Nephron (organoid): ENCODE data around the gene DUSP3.

ENCODE experiments used
- H3K27ac Mint-ChIP-seq, 3 experiments: 2 replicates each; pipeline ENCODE4 v1.8.0; 2020; ENCODE audit warnings: mixed read lengths in 3 of 3, mild to moderate bottlenecking in 2 of 3, moderate library complexity in 1 of 3
- H3K27me3 Mint-ChIP-seq: 2 replicates; pipeline ENCODE4 v1.8.0; 2021; ENCODE audit warnings: low read depth, mild to moderate bottlenecking, moderate library complexity, mixed read lengths
- H3K36me3 Mint-ChIP-seq: 2 replicates; pipeline ENCODE4 v1.8.0; 2020; ENCODE audit warnings: low read depth, mixed read lengths
- H3K4me1 Mint-ChIP-seq: 2 replicates; pipeline ENCODE4 v1.8.0; 2020; ENCODE audit warnings: mixed read lengths
- H3K4me3 Mint-ChIP-seq, 3 experiments: 2 replicates each; pipeline ENCODE4 v1.8.0; 2020; ENCODE audit warnings: mild to moderate bottlenecking in 3 of 3, mixed read lengths in 3 of 3, moderate library complexity in 2 of 3
- H3K9me3 Mint-ChIP-seq: 2 replicates; pipeline ENCODE4 v1.8.0; 2020; ENCODE audit warnings: mixed read lengths
- CTCF ChIP-seq, 3 experiments: fragments of 200-600 bp; sonication (generic); IDR thresholded peaks; one replicate each; pipeline ENCODE4 v1.5.0; 2021; ENCODE audit warnings: antibody characterized with exemption in 3 of 3; ENCODE audit not compliant: unreplicated experiment in 3 of 3

The DUSP3 gene

GRCh38 chr17:43757171-43757660 lies 21.6 kb downstream of the DUSP3 start:
- no peak for TF ChIP-seq CTCF (IDR thresholded peaks at IDR 0.05; ENCODE audit: unreplicated experiment in 3 of 3)
- peaks cover 63% of the 10 kb centered on the region for H3K27me3 Mint-ChIP-seq
- peak overlapping the region in 2 of 3 experiments; percentile 79 to 83 for H3K4me3 Mint-ChIP-seq
- H3K9me3 Mint-ChIP-seq: no peaks in the 10 kb centered on the region
- peaks cover 3% of the 10 kb centered on the region for H3K36me3 Mint-ChIP-seq
- peaks cover 29% of the 10 kb centered on the region for H3K4me1 Mint-ChIP-seq
- peak overlapping the region in 1 of 3 experiments; percentile 67 for H3K27ac Mint-ChIP-seq

DNA sequence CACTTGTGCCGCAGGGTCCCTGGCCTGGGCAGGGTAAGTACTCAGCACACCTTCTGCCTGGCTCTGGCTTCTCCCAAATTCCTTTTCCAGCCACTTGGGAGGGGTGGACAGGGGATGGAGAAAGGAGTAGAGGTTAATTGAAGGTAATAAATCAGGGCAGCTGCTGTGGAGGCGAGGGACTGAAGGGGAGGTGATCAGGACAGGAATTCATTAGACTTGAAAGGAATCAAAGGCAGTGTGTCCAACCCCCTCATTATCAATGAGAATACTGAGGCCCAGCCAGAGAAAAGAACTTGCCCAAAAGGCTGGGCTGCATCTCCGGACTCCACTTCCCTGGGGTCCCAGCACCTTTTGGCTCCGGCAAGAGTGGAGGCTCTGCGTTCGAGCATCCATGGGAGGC lies 22.6 kb downstream of the DUSP3 start:
- Mint-ChIP-seq H3K27ac (peak overlapping the region in 2 of 3 experiments; percentile 75 to 77), H3K4me3 (peak overlapping the region; percentile 74 to 83 (median 79)), H3K4me1 (peaks cover 29% of the 10 kb centered on the region), H3K9me3 (no peaks in the 10 kb centered on the region), H3K27me3 (peaks cover 70% of the 10 kb centered on the region), H3K36me3 (peaks cover 3% of the 10 kb centered on the region)
- TF ChIP-seq CTCF (IDR thresholded peaks at IDR 0.05; ENCODE audit: unreplicated experiment in 3 of 3): no peak

- H3K27me3 Mint-ChIP-seq: peaks cover 76% of the 10 kb centered on the region
- H3K9me3 Mint-ChIP-seq: no peaks in the 10 kb centered on the region
- H3K27ac Mint-ChIP-seq: no peak overlapping the region
- H3K36me3 Mint-ChIP-seq: peaks cover 3% of the 10 kb centered on the region
- H3K4me1 Mint-ChIP-seq: peaks cover 29% of the 10 kb centered on the region
- TF ChIP-seq CTCF (IDR thresholded peaks at IDR 0.05; ENCODE audit: unreplicated experiment in 3 of 3): no peak
- peak overlapping the region; percentile 74 to 83 (median 79) for H3K4me3 Mint-ChIP-seq
Measured at GRCh38 chr17:43755389-43755875, 23.3 kb downstream of the DUSP3 start.

- H3K27ac Mint-ChIP-seq: no peak overlapping the region
- peaks cover 3% of the 10 kb centered on the region for H3K36me3 Mint-ChIP-seq
- peaks cover 24% of the 10 kb centered on the region for H3K4me1 Mint-ChIP-seq
- H3K4me3 Mint-ChIP-seq: no peak overlapping the region
- H3K9me3 Mint-ChIP-seq: no peaks in the 10 kb centered on the region
- TF ChIP-seq CTCF (IDR thresholded peaks at IDR 0.05; ENCODE audit: unreplicated experiment in 3 of 3): no peak
- peaks cover 71% of the 10 kb centered on the region for H3K27me3 Mint-ChIP-seq
Measured at GRCh38 chr17:43754947-43755346, 23.8 kb downstream of the DUSP3 start.

- no peak for TF ChIP-seq CTCF (IDR thresholded peaks at IDR 0.05; ENCODE audit: unreplicated experiment in 3 of 3)
- H3K4me3 Mint-ChIP-seq: peak overlapping the region in 2 of 3 experiments; percentile 19 to 43
- peaks cover 21% of the 10 kb centered on the region for H3K4me1 Mint-ChIP-seq
- peaks cover 67% of the 10 kb centered on the region for H3K27me3 Mint-ChIP-seq
- H3K9me3 Mint-ChIP-seq: no peaks in the 10 kb centered on the region
- H3K36me3 Mint-ChIP-seq: peaks cover 3% of the 10 kb centered on the region
- H3K27ac Mint-ChIP-seq: no peak overlapping the region
Measured at GRCh38 chr17:43753493-43754129, 25.2 kb downstream of the DUSP3 start.

DNA sequence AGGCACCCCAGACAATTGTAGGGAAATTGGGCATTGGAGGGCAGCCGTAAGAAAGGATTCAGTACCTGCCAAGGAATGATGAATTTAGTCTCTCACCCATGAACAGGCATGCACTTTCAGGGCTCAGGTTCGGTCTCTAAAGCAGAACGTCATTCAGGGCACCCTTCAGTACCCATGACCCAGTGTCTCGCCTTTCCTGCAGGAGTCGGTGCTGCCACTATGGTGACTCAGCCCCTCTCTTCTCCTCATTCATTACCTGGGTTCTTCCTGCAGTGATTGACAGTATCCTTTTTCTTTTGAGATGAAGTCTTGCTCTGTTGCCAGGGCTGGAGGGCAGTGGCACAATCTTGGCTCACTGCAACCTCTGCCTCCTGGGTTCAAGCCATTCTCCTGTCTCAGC lies 28.6 kb downstream of the DUSP3 start:
- peaks cover 3% of the 10 kb centered on the region for H3K36me3 Mint-ChIP-seq
- H3K4me3 Mint-ChIP-seq: no peak overlapping the region

More for the DNA sequence above, 28.6 kb downstream of the DUSP3 start:
- peaks cover 61% of the 10 kb centered on the region for H3K27me3 Mint-ChIP-seq
- H3K9me3 Mint-ChIP-seq: no peaks in the 10 kb centered on the region
- no peak overlapping the region for H3K27ac Mint-ChIP-seq
- no peak for TF ChIP-seq CTCF (IDR thresholded peaks at IDR 0.05; ENCODE audit: unreplicated experiment in 3 of 3)
- H3K4me1 Mint-ChIP-seq: peaks cover 11% of the 10 kb centered on the region
